GM19468 (cell line): ENCODE data around the gene CBLC.
"Not testable (repeated sequence)": the region's sequence is repeated elsewhere in the genome, so short reads cannot be mapped to it uniquely, and the experiment has no call there.

Experiments used
- ATAC-seq: cut with Tn5 transposase; IDR thresholded peaks from one replicate; pipeline ENCODE4 v1.9.1; 2021; ENCODE audit warnings: mild to moderate bottlenecking, moderate library complexity, moderate number of reproducible peaks; ENCODE audit not compliant: unreplicated experiment; ENCODE audit errors: extremely low read depth

CBLC gene

GRCh38 chr19:44814517-44814916 is 36.8 kb downstream of the CBLC start:
- ATAC-seq, result no peak

- no peak for ATAC-seq
Measured at GRCh38 chr19:44816301-44816700, 38.6 kb downstream of the CBLC start.

- ATAC-seq, result no peak
Measured at GRCh38 chr19:44817725-44818465, 40.2 kb downstream of the CBLC start.

GRCh38 chr19:44818466-44819031 is 40.9 kb downstream of the CBLC start:
- no peak for ATAC-seq

- ATAC-seq, result no peak
Measured at GRCh38 chr19:44819246-44819832, 41.6 kb downstream of the CBLC start.

GRCh38 chr19:44820648-44821609 is 43.2 kb downstream of the CBLC start:
- no peak for ATAC-seq

- no peak for ATAC-seq
Measured at GRCh38 chr19:44822177-44822576, 44.5 kb downstream of the CBLC start.

- no peak for ATAC-seq
Measured at GRCh38 chr19:44822670-44823372, 45.1 kb downstream of the CBLC start.

- ATAC-seq, result no peak
Measured at GRCh38 chr19:44823373-44823698, 45.6 kb downstream of the CBLC start.

GRCh38 chr19:44824761-44825160 is 47.1 kb downstream of the CBLC start:
- no peak for ATAC-seq

- ATAC-seq, result not testable (repeated sequence)
Measured at GRCh38 chr19:44832875-44833274, 55.2 kb downstream of the CBLC start.

- ATAC-seq, result not testable (repeated sequence)
Measured at GRCh38 chr19:44834399-44834798, 56.7 kb downstream of the CBLC start.

GRCh38 chr19:44839276-44839675 is 61.6 kb downstream of the CBLC start:
- ATAC-seq, result no peak

- no peak for ATAC-seq
Measured at GRCh38 chr19:44840811-44841210, 63.1 kb downstream of the CBLC start.

GRCh38 chr19:44841231-44841630 is 63.5 kb downstream of the CBLC start:
- ATAC-seq, result no peak

- no peak for ATAC-seq
Measured at GRCh38 chr19:44845286-44845611, 67.6 kb downstream of the CBLC start.

- ATAC-seq, result no peak
Measured at GRCh38 chr19:44845612-44846454, 68.1 kb downstream of the CBLC start, which contains the start of gene NECTIN2. Gene NECTIN2, plus strand, starts transcription at chr19:44846297. Its CDS starts 229 bp downstream, at chr19:44846526.

GRCh38 chr19:44846455-44847143 is 68.9 kb downstream of the CBLC start:
- no peak for ATAC-seq
